Transverse colon (tissue), 3 donors: ENCODE measurements around the gene AP1G2.

Source experiments
- POLR2A ChIP-seq: fragments of 450-650 bp; IDR thresholded peaks from one replicate; pipeline ENCODE4 v1.6.1; 2016; ENCODE audit warnings: antibody characterized with exemption, mild to moderate bottlenecking, moderate library complexity
- TF ChIP-seq, protein P1 (sequence below), 5 experiments: fragments of 200-600 bp in 3 of 5; fragments of 450-650 bp in 2 of 5; sonication (generic) in 3 of 5; IDR thresholded peaks; 1 replicate in 2 of 5; 2 replicates in 3 of 5; pipeline ENCODE4 v1.5.1; 2016 to 2017; ENCODE audit warnings: antibody characterized with exemption in 5 of 5, inconsistent platforms in 3 of 5, mild to moderate bottlenecking in 2 of 5, moderate library complexity in 1 of 5

DNA sequence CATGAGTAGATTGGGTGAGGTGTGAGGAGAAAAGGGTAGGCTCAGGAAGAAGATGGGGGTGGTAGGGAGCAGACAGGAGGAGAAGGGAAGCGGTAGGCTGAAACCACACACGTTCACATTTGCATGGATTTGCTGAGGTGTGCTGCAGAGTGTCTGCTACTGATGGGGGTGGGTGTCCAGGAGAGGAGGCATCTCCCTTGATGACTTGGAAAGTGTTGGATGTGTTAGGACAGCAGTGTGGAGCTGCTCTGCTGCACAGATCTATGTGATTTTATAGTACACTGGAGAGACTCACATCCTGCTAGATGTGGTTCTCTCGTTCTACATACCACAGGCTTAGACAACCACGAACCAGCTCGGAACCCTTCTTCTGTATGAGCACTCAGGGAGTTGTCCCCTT is 25.3 kb downstream of the AP1G2 start:
- TF ChIP-seq, protein P1, sequence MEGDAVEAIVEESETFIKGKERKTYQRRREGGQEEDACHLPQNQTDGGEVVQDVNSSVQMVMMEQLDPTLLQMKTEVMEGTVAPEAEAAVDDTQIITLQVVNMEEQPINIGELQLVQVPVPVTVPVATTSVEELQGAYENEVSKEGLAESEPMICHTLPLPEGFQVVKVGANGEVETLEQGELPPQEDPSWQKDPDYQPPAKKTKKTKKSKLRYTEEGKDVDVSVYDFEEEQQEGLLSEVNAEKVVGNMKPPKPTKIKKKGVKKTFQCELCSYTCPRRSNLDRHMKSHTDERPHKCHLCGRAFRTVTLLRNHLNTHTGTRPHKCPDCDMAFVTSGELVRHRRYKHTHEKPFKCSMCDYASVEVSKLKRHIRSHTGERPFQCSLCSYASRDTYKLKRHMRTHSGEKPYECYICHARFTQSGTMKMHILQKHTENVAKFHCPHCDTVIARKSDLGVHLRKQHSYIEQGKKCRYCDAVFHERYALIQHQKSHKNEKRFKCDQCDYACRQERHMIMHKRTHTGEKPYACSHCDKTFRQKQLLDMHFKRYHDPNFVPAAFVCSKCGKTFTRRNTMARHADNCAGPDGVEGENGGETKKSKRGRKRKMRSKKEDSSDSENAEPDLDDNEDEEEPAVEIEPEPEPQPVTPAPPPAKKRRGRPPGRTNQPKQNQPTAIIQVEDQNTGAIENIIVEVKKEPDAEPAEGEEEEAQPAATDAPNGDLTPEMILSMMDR (IDR thresholded peaks at IDR 0.05), result no peak
- no peak for TF ChIP-seq POLR2A
